HG03575 (cell line): Measurements from ENCODE around the gene C21orf58.

ENCODE experiments used
- ATAC-seq: cut with Tn5 transposase; IDR thresholded peaks from one replicate; pipeline ENCODE4 v1.9.1; 2021; ENCODE audit not compliant: unreplicated experiment, insufficient number of reproducible peaks, low FRiP score; ENCODE audit errors: extremely low read depth

The C21orf58 gene

DNA sequence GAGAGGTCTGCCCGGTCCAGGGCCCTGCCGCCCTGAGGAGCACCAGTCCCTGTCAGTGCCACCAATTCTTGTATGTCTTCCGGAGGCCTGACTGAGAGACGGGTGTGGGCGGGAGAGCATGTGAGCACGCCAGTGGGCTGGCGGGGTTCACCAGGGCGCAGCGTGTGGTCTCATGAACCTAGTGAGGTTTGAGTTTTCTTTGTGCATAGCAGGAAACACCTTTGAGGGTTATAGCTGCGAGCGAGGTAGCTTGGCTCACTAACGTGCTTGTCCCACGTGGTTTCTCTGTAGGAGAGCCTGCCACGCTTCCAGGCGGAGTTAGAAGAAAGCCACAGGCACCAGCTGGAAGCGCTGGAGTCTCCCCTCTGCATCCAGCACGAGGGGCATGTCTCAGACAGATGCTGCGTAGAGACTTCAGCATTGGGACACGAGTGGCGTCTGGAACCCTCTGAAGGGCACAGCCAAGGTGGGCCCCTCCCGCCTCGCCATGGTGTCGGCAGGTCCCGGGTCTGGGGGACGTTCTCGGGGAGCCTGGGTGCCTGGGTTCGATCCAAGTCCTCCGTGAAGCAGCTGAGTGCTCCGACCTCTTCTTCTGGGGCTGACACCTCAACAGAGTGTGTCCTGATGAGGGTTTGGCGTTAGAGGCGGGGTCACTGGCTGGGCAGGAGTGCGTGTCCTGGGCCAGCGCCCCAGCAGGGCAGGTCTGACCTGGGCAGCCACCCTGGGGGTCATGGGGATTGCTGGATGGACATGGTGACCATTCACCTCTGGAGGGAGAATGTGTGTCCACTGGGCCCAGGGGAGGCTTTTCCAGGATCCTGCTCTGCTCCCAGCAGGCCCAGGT is 31.7 kb upstream of the C21orf58 start:
- ATAC-seq = no peak

DNA sequence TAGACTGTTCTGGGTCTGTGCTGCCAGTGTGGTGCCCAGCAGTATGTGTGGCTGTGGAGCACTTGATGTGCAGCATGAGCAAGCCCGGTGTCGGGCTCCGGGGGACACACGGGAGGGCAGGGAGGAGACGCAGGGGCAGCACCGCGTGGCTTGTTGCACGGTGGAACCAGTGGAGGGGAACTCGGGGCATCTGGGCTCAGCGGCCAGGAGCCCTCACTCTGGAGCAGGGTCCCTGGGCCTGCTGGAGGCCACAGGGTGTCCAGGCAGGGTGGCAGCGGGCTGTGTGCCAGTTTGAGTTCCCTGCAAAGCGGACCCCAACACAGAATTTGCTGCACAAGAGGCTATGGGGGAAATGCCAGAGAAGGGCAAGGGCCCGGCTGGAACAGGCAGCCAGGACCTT is 30.8 kb upstream of the C21orf58 start:
- ATAC-seq = no peak

DNA sequence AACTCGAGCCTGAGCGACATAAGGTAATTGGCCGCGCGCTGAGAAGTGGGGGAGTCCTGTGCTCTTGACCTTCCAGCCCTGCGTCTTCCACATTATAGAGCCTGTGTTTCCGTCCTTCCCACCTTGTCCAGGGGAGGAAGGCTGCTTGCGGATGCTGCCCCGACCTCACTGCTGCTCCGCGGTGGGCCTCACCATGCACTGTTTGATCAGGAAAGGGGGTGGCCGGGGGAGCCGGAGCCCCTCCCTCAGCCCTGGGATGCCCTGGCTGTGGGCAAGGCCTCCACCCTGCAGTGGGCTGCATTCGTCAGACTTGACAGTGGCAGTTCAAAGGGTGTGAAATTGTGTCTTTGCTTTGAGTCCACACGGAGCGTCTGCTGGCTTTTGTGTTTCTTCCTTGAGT is 30.4 kb upstream of the C21orf58 start:
- ATAC-seq = no peak

DNA sequence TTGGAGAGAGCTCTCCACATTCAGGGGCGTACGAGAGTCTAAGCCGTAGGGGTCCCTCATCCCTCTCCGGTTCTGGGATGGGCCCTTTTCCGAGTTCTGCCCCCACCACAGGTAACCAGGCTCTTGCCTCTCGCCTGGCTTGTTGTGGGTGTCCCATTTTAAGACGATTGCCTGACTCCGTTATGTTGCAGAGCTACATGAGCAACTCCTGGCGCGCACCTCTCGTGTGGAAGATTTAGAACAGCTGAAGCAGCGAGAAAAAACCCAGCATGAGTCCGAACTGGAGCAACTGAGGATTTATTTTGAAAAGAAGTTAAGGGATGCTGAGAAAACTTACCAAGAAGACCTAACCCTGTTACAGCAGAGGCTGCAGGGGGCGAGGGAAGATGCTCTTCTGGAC is 29.2 kb upstream of the C21orf58 start:
- no peak for ATAC-seq

DNA sequence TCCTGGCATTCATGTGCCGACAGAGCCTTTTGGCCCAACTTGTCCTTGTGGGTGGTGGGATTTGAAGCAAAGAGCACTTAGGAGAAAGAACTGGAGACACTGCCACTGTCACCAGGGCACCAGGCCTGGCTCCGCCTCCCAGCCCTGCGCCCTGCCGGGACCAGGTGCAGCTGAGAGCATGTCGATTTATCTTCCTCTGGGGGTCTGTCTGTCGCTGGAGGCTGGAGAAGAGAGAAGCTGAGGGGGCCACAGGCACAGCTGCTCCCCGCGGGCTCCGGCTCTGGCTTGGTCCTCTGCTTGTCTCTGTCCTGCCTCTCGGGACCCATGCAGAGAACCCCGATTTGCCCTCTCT is 28.5 kb upstream of the C21orf58 start:
- ATAC-seq = no peak

DNA sequence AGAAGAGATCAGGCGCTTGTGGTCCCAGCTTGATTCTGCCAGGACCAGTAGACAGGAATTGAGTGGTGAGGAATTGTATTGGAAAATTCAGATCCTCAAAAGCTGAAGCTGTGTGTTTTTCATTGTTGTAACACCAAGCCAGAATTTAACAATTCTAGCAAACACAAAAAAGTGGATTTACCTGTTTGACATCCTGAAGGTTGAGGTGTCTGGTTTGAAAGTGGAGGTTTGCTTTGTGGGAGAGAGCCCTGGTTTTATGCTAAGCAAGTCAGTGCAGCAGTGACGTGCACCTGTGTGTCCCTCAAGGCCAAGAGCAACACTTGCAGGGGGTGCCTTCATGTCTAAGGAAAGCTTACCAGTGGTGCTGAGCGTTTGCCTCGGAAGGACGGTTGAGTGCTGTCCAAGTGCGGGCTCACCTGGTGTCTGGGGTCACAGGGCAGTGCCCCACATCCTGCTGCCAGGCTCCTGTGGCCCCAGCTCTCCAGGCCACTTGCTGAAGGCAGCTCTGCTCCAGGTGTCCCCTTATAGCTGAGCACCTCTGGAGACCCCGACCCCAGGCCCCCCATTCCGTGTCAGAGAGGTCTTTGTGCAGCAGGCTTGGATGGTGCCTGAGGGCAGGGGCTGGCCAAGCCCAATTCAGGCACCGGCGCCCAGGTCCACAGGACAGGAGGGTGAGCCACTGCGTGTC is 27.9 kb upstream of the C21orf58 start:
- ATAC-seq = no peak

DNA sequence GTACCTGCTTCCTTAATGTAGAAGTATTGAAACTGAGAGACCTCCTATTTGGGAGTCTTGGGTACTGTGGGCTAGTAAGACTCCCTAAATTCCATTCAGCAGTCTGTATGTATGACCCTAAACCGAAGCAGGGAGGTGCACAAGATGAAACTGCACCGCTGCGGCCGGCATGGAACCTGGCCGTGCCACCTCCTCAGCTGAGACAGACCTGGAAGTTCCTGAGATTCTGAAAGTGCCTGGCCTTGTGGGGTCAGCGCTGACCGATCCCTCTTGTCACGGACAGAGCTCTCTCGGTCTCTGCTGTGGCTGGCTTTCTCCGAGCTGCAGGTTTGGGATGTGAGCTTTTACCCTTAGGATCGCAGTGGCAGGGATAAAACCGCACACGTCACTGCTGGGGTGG is 27.3 kb upstream of the C21orf58 start:
- ATAC-seq = no peak

DNA sequence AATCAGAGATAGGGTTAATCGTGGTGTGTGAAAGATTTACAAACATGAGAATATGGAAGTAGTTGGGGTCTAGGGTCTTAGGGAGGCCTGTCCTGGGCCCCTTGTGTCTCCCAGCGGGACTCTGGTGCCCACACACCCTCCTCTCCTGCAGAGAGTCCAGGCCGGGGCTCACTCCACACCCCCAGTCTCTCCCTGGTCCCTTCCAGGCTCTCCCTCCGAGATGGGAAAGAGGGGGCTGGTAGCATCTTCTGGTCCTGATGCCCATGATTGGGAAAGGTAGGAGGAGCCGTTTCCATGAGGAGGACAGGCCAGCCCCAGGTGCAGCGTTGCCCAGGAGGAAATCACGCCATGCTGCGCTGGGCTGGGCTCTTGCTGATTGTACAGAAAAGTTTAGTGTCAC is 26.9 kb upstream of the C21orf58 start:
- ATAC-seq = no peak

DNA sequence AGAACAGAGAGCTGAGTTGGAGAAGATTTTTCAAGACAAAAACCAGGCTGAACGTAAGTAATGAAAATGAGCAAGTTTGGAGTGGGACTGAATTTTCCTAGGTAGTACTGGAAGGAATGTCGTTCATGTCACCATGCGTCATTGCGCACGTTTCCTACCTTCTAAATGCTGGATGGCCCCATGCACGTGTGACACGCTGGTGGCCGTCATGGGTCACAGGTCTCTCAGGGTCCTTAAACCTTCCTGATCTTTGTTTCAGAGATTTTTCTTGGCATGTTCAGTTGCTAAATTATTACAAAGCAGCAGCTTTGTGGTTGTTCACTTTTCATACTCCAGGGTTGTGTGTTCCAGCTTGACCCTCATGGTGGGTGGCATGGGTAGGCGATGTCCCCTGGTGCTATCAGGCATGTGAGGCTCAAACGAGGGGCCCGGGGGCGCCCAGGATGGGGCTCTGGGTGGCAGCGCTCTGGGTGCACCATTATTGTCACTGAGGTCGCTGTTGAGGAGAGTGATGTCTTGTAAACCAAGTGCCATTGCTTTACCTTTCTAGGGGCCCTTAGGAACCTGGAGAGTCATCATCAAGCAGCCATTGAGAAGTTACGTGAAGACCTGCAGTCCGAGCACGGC is 25.6 kb upstream of the C21orf58 start:
- ATAC-seq = no peak

DNA sequence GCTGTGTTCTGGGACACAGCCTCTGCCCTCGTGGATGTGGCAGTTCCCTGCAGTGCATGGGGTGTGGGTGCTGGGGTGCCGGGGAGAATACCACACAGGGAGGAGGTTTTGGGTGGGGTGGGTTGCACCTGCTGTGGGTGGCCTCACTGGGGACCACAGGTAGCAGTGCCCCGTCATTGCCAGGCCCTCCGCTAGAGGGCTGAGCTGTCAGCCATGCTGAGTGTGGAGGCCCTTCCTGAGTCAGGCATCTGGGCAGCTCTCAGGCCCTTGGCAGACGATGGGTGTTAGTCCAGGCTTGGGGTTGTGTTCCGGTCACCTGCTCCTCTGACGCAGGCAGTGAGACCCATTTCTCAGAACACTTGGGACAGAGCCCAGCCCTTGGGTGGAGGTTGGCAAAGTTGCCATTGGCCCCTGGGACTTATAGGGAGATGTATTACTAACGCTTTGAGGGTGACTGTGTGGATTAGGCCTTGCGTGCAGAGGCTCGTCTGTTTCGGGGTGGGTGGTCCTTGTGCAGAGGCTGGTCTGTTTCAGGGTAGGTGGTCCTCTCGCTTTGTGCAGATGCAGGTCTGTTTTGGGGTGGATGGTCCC is 24.2 kb upstream of the C21orf58 start:
- ATAC-seq = no peak

DNA sequence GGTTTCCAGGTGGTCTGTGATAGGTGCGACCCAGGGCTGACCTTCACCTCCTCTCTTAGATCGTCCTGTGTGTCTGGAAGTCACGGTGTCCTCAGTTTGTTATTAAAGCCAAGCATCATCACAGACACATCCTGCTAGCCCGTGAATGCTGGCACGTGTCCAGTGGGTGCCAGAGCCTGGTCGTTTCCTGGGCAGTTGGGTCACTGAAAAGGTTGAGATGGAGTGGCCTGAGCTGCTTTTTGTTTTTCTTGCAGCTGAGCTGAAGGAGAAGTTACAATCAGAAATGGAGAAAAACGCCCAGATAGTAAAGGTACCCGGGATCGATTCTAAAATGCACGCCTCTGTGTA is 23.5 kb upstream of the C21orf58 start:
- no peak for ATAC-seq

DNA sequence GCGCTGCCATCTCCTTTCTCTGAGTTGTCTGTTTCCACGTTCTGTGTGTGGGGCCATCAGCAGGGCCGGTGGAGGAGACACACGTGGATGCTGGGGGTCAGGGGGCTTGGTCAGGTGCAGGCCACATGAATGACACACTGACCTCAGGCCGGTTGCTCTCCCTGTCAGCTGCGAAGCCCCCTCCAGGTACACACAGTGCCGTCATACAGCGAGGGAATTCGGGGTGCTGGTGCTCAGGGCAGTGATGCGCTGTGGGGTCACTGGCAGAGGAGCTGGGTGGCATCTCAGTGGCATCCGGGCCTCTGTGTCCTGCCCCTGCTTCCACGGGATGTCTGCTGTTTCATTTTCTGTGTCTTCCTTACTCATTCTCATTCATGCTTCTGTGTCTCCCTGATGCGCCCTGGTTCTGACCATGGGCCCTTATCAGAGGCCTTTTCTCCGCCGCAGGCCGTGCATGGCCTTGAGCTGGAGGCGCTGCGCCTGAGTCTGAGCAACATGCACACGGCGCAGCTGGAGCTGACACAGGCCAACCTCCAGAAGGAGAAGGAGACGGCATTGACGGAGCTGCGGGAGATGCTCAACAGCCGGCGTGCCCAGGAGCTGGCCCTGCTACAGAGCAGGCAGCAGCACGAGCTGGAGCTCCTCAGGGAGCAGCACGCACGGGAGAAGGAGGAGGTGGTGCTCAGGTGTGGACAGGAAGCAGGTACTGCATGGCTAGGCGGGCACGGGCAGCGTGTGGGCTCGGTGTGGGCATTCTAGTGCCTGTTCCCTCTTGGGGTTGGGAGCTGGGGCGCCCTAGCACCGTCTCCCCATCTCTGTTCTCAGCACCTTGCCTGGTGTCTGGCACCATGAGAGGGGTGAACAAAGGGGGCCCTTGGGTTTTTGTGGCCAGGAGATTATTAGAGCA is 22.9 kb upstream of the C21orf58 start:
- no peak for ATAC-seq

DNA sequence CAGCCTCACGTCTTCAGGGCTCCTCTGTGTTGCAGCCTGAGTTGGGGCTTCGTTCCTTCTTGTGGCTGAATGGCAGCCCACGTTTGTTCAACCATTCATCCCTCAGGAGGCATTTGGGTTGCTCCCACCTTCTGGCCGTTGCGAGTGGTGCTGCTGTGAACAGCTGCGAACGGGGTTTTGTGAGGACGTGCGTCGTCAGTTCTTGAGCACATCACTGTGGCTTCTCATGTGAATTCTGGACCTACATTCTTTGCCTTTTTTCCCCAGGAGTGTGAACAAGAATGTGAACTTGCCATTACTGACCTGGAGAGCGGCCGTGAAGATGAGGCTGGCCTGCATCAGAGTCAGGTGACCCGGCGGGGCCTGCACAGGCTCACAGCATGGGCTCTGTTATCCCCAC is 22.2 kb upstream of the C21orf58 start:
- ATAC-seq = no peak

DNA sequence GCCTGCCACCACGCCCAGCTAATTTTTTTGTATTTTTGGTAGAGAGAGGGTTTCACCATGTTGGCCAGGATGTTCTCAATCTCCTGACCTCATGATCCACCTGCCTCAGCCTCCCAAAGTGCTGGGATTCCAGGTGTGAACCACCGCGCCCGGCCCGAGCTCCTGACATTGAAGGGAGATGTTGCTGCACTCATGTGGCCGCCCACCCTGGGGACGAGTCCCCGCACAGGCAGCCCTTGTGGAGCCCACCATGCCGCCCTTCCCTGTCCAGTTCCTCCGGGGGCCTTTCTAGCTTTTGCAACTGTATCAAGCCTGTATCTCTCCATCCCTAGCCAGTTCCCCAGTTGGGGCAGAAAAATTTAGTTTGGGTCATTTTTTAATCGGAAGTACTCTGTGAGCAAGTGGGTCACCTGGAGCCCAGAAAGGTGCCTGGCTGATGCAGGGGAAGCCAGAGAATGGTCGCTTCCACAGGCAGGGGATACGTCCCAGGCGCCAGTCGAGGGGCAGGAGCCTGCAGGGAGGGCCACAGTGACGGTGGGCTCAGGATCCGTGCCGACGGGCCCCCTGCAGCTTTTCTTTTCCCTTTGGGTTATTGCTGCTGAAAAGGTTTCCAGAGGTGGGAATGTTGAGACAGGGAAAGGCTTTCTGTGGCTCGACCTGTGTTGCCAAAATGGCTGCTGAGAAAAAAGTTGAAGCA is 20.7 kb upstream of the C21orf58 start:
- ATAC-seq = no peak

DNA sequence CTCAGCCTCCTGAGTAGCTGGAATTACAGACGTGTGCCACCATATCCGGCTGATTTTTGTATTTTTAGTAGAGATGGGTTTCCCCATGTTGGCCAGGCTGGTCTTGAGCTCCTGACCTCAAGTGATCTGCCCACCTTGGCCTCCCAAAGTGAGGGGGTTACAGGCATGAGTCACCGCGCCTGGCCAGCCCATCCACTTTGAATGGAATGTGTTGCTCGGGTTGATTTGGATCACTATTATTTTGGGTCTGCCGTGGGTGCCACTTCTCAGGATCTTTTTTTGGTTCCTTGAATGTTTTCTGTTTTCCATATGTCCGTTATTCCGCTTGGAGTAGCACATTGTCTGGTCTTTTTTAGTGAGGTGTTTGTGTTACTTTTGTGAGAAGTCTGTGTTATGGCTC is 17.3 kb upstream of the C21orf58 start:
- ATAC-seq = no peak

DNA sequence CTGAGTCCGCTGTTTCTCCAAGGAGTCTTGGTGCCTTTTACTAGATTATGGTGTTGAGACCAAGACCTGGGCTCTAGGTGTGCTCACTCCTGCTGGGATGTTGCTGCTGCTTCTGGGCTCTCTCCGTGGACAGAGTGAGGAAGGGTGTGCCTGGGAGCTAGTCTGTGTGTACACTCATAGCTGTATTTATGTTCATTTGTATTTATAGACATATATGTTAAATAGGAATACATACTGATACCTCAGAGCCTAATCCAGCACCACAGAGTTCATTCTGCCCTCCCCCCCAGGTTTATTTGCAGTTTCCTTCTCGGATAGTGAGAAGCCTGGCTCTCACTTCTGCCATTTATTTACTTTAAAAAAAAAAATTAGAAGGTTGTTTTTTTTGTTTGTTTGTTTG is 12.9 kb upstream of the C21orf58 start:
- no peak for ATAC-seq

DNA sequence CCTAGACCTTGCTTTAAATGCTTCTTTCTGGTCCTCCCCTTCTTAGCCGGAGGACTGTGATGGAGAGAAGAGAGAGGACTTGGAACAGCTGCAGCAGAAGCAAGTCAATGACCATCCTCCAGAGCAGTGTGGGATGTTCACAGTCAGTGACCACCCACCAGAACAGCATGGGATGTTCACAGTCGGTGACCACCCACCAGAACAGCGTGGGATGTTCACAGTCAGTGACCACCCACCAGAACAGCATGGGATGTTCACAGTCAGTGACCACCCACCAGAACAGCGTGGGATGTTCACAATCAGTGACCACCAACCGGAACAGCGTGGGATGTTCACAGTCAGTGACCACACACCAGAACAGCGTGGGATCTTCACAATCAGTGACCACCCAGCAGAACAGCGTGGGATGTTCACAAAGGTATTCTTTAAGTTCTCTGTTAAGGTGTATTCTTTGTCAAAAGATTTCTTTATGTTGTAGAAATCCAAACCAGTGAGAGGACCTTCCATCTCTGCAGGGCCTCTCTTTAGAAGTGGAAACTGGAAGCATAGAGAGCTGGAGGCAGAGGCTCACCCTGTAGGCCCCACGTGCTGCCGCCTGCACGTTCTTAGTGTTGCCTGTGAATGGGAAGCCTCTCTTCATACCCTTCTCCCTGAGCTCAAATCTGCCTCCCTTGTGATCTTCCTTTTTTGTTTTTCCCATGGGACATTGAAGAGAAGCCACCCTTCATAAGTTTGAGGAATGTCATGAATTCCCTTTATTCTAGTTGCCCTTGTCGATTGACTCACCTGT is 10.9 kb upstream of the C21orf58 start:
- no peak for ATAC-seq

DNA sequence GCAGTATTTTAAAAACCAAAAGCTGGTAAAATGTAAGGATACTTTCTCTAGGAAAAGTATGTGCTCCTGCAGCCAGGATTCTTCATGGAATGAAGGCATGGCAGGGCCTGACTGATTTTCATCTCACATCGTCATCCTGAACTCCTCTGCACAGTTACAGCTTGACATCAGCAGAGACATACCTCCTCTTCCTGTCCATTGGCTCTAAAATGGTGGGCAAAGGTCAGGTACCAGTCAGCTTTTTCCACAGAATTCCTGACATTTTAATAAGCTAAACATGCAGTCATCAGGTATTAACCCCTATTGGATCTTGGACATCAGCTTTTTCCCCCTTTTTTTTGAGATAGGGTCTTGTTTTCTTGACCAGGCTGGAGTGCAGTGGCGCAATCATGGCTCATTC is 6.1 kb upstream of the C21orf58 start:
- no peak for ATAC-seq
